ENCODE measurements around the gene PLA2G2E.
A peak's percentile ranks its signal among the peaks of the same experiment; 100 is the strongest.

PLA2G2E gene

GRCh38 chr1:19926296-19927129, 3.1 kb upstream of the PLA2G2E start:
- DNase-seq: no peak

GRCh38 chr1:19925342-19926070, 2.1 kb upstream of the PLA2G2E start:
- no peak for DNase-seq

- DNase-seq: no peak
Measured at GRCh38 chr1:19923953-19924346, 533 bp upstream of the PLA2G2E start.

- DNase-seq: no peak
Measured at GRCh38 chr1:19922015-19922688, 1.3 kb downstream of the PLA2G2E start.

GRCh38 chr1:19921310-19921709, 2.1 kb downstream of the PLA2G2E start:
- DNase-seq: no peak

GRCh38 chr1:19920132-19920710, 3.2 kb downstream of the PLA2G2E start:
- DNase-seq: no peak

GRCh38 chr1:19918057-19918456, 5.4 kb downstream of the PLA2G2E start:
- peak; percentile 67 to 76 for DNase-seq

GRCh38 chr1:19910650-19911049, 12.8 kb downstream of the PLA2G2E start:
- DNase-seq: no peak

GRCh38 chr1:19909971-19910370, 13.4 kb downstream of the PLA2G2E start:
- DNase-seq: no peak

- no peak for DNase-seq
Measured at GRCh38 chr1:19909392-19909791, 14.0 kb downstream of the PLA2G2E start.

- DNase-seq: no peak
Measured at GRCh38 chr1:19907456-19907855, 16.0 kb downstream of the PLA2G2E start.

GRCh38 chr1:19903621-19904020, 19.8 kb downstream of the PLA2G2E start:
- no peak for DNase-seq

- DNase-seq: no peak
Measured at GRCh38 chr1:19901653-19902052, 21.8 kb downstream of the PLA2G2E start.

GRCh38 chr1:19894218-19894617, 29.2 kb downstream of the PLA2G2E start:
- no peak for DNase-seq

- no peak for DNase-seq
Measured at GRCh38 chr1:19893687-19894086, 29.7 kb downstream of the PLA2G2E start.

- no peak for DNase-seq
Measured at GRCh38 chr1:19892628-19893168, 30.7 kb downstream of the PLA2G2E start.

GRCh38 chr1:19892129-19892528, 31.3 kb downstream of the PLA2G2E start:
- DNase-seq: no peak

- DNase-seq: no peak
Measured at GRCh38 chr1:19889656-19890055, 33.8 kb downstream of the PLA2G2E start.

- DNase-seq: no peak
Measured at GRCh38 chr1:19888112-19888511, 35.3 kb downstream of the PLA2G2E start.

GRCh38 chr1:19885821-19886220, 37.6 kb downstream of the PLA2G2E start:
- DNase-seq: no peak

GRCh38 chr1:19884312-19884711, 39.1 kb downstream of the PLA2G2E start:
- DNase-seq: no peak

- peak; percentile 87 to 96 for DNase-seq
Measured at GRCh38 chr1:19882111-19883071, 41.0 kb downstream of the PLA2G2E start, which contains the start of gene OTUD3. TSS of gene OTUD3 (plus strand) at chr1:19882395. CDS start at chr1:19882514, 119 bp downstream.

Measured in stimulated activated CD4-positive, alpha-beta T cell treated with anti-CD3 and anti-CD28 coated beads, Interleukin-4, amount 100 ng/mL, for 4 hours (primary cell).